ENCODE data around the gene MYCN.

MYCN gene

DNA sequence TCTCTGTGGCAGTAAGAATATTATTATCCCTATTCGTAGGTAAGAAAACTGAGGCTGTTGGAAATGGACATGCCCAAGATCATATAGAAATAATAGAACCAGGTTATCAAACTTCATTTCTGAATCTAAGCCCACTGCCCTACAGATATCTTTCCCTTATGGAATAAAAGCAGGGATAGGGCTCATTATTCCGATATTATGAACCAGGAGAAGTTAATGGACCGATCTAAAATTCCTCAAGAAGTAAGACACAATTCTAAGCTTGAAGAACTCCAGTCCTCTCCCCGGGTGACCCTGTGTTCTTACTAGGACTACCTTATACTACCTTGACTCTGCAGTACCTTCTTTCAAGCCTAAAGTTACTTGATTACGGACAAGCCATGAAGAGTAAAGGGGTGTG lies 8.4 kb upstream of the MYCN start:
- in situ Hi-C loops (cut with HindIII; ENCODE audit: low sequenced_read_pairs): no loop called here
- no peak overlapping the region for H3K4me3 ChIP-seq (ENCODE audit: low read depth, low read length)
- no peak for DNase-seq (ENCODE audit: low read depth, low spot score)
- TF ChIP-seq, protein P1, sequence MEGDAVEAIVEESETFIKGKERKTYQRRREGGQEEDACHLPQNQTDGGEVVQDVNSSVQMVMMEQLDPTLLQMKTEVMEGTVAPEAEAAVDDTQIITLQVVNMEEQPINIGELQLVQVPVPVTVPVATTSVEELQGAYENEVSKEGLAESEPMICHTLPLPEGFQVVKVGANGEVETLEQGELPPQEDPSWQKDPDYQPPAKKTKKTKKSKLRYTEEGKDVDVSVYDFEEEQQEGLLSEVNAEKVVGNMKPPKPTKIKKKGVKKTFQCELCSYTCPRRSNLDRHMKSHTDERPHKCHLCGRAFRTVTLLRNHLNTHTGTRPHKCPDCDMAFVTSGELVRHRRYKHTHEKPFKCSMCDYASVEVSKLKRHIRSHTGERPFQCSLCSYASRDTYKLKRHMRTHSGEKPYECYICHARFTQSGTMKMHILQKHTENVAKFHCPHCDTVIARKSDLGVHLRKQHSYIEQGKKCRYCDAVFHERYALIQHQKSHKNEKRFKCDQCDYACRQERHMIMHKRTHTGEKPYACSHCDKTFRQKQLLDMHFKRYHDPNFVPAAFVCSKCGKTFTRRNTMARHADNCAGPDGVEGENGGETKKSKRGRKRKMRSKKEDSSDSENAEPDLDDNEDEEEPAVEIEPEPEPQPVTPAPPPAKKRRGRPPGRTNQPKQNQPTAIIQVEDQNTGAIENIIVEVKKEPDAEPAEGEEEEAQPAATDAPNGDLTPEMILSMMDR (IDR thresholded peaks at IDR 0.05; ENCODE audit: low read depth, low read length): no peak

DNA sequence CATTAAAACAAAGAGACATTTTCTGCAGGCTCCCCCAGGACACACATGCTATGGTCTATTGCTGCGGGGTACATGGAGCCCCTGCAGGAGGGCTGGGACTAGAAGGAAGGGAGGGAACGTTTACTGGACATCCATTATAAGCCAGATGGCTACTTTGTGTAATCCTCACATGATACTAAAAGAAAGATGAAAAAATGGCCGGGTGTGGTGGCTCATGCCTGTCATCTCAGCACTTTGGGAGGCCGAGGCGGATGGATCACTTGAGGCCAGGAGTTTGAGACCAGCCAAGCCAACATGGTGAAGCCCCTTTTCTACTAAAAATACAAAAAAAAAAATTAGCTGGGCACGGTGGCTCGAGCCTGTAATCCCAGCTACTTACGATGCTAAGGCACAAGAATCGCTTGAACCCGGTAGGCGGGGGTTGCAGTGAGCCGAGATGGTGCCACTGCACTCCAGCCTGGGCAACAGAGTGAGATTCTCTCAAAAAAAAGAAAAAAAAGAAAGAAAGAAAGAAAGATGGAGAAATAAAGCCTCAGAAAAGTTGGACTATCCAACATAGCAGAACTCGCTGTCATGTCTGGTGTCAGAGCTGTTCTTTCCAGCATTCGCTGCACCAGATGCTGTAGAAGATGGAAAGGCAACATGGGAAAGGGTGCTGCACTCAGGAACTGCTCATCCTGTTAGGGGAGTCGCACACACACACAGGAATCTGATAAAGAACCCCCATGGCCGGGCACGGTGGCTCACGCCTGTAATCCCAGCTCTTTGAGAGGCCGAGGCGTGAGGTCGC lies 7.8 kb upstream of the MYCN start:
- TF ChIP-seq, protein P1 (IDR thresholded peaks at IDR 0.05; ENCODE audit: low read depth, low read length): no peak
- H3K4me3 ChIP-seq (ENCODE audit: low read depth, low read length): no peak overlapping the region
- in situ Hi-C loops (cut with HindIII; ENCODE audit: low sequenced_read_pairs): no loop called here
- DNase-seq (ENCODE audit: low read depth, low spot score): no peak

DNA sequence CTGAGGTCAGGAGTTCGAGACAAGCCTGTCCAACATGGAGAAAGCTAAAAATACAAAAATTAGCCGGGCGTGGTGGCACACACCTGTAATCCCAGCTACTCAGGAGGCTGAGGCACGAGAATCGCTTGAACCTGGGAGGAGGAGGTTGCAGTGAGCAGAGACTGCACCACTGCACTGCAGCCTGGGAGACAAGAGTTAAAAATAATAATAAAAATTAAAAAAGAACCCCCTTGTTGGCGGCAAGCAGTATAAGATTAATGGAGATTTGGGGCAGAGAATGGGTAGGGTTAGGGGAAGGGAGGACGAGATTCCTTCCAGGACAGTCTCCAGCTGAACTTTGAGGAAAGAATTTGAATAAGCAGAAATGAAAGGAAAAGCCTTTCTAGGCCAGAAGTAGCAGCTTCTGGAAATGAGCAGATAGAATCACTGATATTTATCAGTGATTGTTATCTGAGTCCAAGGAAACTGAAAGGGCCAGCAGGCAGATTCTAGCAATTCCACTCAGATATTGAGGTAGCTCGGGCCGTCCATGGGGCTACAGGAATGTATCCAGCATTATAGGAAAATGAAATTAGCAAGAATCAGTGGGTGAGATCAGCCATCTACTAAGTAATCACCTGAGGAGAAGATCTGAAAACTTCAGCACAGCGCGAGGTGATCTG lies 7.0 kb upstream of the MYCN start:
- no peak overlapping the region for H3K4me3 ChIP-seq (ENCODE audit: low read depth, low read length)
- no peak for DNase-seq (ENCODE audit: low read depth, low spot score)
- TF ChIP-seq, protein P1 (IDR thresholded peaks at IDR 0.05; ENCODE audit: low read depth, low read length): no peak
- in situ Hi-C loops (cut with HindIII; ENCODE audit: low sequenced_read_pairs): no loop called here

DNA sequence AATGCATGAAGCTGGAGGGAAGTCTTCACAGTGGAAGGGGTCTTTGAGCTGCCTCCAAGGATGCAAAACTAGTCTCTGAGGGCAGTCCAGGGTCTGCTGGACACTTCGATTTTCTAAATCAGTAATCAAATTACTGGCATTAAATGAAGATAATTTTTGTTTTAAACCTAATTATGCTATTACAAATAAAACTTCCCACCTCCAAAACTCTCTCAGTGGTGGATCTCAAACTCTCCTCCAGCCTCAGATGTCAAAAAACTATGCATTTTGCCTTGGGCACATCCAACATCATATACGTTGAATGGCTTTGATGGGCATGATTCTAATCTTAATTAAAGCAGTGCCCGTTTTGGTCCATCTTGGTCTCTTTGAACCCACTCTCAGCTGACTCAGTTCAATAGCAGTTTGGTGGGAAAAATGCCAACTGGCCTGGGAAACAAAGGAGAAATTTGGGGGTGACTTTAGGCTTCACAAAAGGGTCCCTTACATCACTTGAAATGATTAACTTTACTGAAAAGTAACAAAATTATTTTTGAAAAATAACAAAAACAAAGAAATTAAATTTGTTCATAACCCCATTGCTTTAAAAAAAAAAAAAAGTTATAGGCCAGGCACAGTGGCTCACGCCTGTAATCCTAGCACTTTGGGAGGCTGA lies 5.9 kb upstream of the MYCN start:
- H3K4me3 ChIP-seq (ENCODE audit: low read depth, low read length): no peak overlapping the region
- in situ Hi-C loops (cut with HindIII; ENCODE audit: low sequenced_read_pairs): no loop called here
- no peak for DNase-seq (ENCODE audit: low read depth, low spot score)
- TF ChIP-seq, protein P1 (IDR thresholded peaks at IDR 0.05; ENCODE audit: low read depth, low read length): no peak

GRCh38 chr2:15935189-15935588 lies 5.2 kb upstream of the MYCN start:
- TF ChIP-seq, protein P1 (IDR thresholded peaks at IDR 0.05; ENCODE audit: low read depth, low read length): no peak
- in situ Hi-C loops (cut with HindIII; ENCODE audit: low sequenced_read_pairs): no loop called here
- no peak overlapping the region for H3K4me3 ChIP-seq (ENCODE audit: low read depth, low read length)
- no peak for DNase-seq (ENCODE audit: low read depth, low spot score)

DNA sequence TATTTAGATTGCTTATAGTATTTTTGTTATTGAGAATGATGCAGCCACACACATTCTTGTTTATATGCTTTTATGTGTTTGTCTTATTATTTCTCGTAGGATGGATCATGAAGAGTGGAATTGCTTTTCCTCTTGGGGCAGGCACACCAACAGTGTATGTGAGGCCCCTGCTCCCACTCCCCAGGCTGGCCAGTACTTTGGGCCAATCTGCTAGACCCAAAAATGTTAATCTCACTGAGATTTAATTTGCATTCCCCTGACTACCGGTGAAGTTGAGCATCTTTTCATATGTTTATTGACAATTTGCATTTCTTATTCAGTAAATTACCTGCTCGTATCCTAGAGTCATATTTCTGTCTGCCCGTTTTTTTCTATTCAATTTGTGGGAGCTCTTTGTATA lies 4.7 kb upstream of the MYCN start:
- TF ChIP-seq, protein P1 (IDR thresholded peaks at IDR 0.05; ENCODE audit: low read depth, low read length): no peak
- H3K4me3 ChIP-seq (ENCODE audit: low read depth, low read length): no peak overlapping the region
- in situ Hi-C loops (cut with HindIII; ENCODE audit: low sequenced_read_pairs): no loop called here
- no peak for DNase-seq (ENCODE audit: low read depth, low spot score)
